Peyer's patch (tissue), 4 donors: ENCODE data around the gene CHFR. TPM values are rescaled to one million over a fixed set of nuclear protein-coding genes. Genes with fewer than 3 reads are reported as not detected.

ENCODE experiments used
- DNase-seq, 3 donors: peaks; one replicate each; pipeline ENCODE4 v3.0.0-alpha.2; 2017 to 2019
- H3K27ac ChIP-seq, 4 donors: fragments of 200-600 bp; sonication (generic); one replicate each; pipeline ENCODE4 v1.5.1; 2016 to 2019
- H3K27me3 ChIP-seq, 2 donors: fragments of 200-600 bp; sonication (generic); one replicate each; pipeline ENCODE4 v1.5.1; 2019
- H3K36me3 ChIP-seq, 3 donors: fragments of 200-600 bp; sonication (generic); one replicate each; pipeline ENCODE4 v1.5.1; 2016 to 2019
- H3K4me1 ChIP-seq, 4 donors: fragments of 200-600 bp; sonication (generic); one replicate each; pipeline ENCODE4 v1.5.1; 2016 to 2019
- H3K4me3 ChIP-seq, 4 donors: fragments of 200-600 bp; sonication (generic); 1 replicate in 3 of 4; 2 replicates in 1 of 4; pipeline ENCODE4 v1.5.1; 2016 to 2019; ENCODE audit warnings: mild to moderate bottlenecking in 1 of 4
- H3K9me3 ChIP-seq, 4 donors: fragments of 200-600 bp; sonication (generic); one replicate each; pipeline ENCODE4 v1.5.1; 2016 to 2019; ENCODE audit warnings: mild to moderate bottlenecking in 1 of 4
- POLR2A ChIP-seq, 2 donors: fragments of 450-650 bp; IDR thresholded peaks; one replicate each; pipeline ENCODE4 v1.5.1; 2017; ENCODE audit warnings: antibody characterized with exemption in 2 of 2, mild to moderate bottlenecking in 2 of 2, moderate library complexity in 2 of 2
- total RNA-seq, 4 donors: library from RNA; depleted of rRNA; stranded (reverse); fragments of >200 nt; gene quantifications; one replicate each; pipeline ENCODE4 v1.1.0, GENCODE V29; 2016
- TF ChIP-seq, protein P1 (sequence below), 6 experiments: fragments of 450-650 bp in 4 of 6; fragments of 200-600 bp in 2 of 6; sonication (generic) in 1 of 6; IDR thresholded peaks; one replicate each; pipeline ENCODE4 v1.5.1; 2017 to 2019; ENCODE audit warnings: antibody characterized with exemption in 6 of 6, mild to moderate bottlenecking in 3 of 6, moderate library complexity in 1 of 6

CHFR gene
- total RNA-seq, 4 donors from 2014 or later, result 80.6 to 125 (median 94.7) TPM

DNA sequence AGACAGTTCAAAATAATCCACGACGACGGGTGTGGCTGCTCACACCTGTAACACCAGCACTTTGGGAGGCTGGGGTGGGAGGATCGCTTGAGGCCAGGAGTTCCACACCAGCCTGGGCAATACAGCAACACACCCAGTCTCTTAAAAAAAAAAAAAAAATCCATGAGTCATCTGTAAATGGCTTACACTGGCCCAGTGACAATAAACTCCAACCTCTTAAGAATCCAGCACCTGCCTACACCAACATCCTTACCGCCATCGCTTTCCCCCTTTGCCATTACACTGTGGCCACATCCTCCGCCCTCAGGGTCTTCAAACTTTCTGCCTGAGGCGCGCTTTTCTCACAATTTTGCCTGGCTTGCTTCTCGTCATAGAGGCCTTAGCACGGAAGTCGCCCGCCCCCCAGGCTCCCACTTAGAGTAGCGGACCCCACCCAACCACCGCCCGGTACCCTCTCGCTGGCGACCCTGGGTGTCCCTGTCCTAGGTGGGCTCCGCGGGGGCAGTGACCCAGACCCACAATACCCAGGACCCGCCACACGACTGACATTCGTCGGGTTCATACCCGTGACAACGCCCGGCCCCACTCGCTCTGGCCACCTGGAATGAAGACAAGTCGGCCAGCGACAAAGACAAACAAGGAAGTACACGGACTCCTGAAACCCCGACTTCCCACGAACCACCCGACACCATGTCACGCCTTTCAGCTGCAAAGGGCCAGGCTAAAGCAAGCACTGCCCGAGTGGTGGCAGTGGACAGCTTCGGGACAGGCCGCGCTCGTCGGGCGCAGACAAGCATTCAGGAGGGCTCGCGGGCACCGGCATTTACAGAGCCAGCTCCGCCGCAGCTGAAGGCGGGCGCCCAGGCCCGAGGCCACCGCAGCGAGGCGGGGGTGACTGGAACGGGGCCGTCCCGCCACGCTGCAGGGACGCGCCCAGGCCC is 59.4 kb downstream of the CHFR start:
- DNase-seq, result peak in 2 of 3 donors; percentile 65 to 67
- peaks cover 0 to 28% (median 0%) of the 10 kb centered on the region in 3 donors for H3K36me3 ChIP-seq

DNA sequence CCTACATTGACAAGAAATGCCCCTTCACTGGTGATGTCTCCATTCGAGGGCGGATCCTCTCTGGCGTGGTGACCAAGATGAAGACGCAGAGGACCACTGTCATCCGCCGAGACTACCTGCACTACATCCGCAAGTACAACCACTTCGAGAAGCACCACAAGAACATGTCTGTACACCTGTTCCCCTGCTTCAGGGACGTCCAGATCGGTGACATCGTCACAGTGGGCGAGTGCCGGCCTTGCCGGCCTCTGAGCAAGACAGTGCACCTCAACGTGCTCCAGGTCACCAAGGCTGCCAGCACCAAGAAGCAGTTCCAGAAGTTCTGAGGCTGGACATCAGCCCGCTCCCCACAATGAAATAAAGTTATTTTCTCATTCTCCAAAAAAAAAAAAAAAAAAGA is 61.5 kb downstream of the CHFR start:
- Histone ChIP-seq H3K27me3 (no peaks in the 10 kb centered on the region), H3K4me1 (peaks cover 0 to 23% (median 6%) of the 10 kb centered on the region in 4 donors), H3K4me3 (no peak overlapping the region), H3K9me3 (no peaks in the 10 kb centered on the region), H3K36me3 (peaks cover 0 to 39% (median 0%) of the 10 kb centered on the region in 3 donors), H3K27ac (no peak overlapping the region)
- TF ChIP-seq, protein P1, sequence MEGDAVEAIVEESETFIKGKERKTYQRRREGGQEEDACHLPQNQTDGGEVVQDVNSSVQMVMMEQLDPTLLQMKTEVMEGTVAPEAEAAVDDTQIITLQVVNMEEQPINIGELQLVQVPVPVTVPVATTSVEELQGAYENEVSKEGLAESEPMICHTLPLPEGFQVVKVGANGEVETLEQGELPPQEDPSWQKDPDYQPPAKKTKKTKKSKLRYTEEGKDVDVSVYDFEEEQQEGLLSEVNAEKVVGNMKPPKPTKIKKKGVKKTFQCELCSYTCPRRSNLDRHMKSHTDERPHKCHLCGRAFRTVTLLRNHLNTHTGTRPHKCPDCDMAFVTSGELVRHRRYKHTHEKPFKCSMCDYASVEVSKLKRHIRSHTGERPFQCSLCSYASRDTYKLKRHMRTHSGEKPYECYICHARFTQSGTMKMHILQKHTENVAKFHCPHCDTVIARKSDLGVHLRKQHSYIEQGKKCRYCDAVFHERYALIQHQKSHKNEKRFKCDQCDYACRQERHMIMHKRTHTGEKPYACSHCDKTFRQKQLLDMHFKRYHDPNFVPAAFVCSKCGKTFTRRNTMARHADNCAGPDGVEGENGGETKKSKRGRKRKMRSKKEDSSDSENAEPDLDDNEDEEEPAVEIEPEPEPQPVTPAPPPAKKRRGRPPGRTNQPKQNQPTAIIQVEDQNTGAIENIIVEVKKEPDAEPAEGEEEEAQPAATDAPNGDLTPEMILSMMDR (IDR thresholded peaks at IDR 0.05), result no peak
- no peak for TF ChIP-seq POLR2A (IDR thresholded peaks at IDR 0.05)
- DNase-seq, result no peak

More for the DNA sequence above, 59.4 kb downstream of the CHFR start:
- TF ChIP-seq, protein P1 (IDR thresholded peaks at IDR 0.05), result no peak
- TF ChIP-seq POLR2A (IDR thresholded peaks at IDR 0.05), result no peak
- Histone ChIP-seq H3K9me3 (no peaks in the 10 kb centered on the region), H3K4me3 (peak overlapping the region; percentile 80 to 98 (median 84)), H3K27ac (peak overlapping the region; percentile 92 to 97 (median 97)), H3K27me3 (no peaks in the 10 kb centered on the region), H3K4me1 (peaks cover 0 to 23% (median 6%) of the 10 kb centered on the region in 4 donors)

DNA sequence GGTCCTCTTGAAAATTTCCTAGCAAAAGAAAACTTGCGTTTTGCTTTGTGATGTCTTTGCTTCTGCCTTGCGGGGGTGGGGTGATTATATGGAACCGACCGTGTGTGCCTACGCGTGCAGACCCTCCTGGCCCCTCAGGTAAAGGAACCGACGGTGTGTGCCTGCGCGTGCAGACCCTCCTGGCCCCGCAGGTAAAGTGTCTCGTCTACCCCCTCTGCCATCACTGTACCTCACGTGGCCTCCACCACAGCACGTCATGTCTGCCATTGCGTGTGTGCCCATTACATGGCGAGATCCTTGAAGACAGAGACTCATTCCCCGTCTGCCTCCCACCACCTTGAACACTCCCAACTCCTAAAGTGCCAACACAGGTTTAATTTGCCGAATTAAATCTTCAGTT is 62.3 kb downstream of the CHFR start:
- Histone ChIP-seq H3K27ac (no peak overlapping the region), H3K9me3 (no peaks in the 10 kb centered on the region), H3K4me3 (no peak overlapping the region), H3K4me1 (peaks cover 0 to 23% (median 6%) of the 10 kb centered on the region in 4 donors), H3K36me3 (peaks cover 0 to 47% (median 0%) of the 10 kb centered on the region in 3 donors), H3K27me3 (no peaks in the 10 kb centered on the region)
- no peak for DNase-seq
- TF ChIP-seq, protein P1 (IDR thresholded peaks at IDR 0.05), result no peak
- TF ChIP-seq POLR2A (IDR thresholded peaks at IDR 0.05), result no peak

DNA sequence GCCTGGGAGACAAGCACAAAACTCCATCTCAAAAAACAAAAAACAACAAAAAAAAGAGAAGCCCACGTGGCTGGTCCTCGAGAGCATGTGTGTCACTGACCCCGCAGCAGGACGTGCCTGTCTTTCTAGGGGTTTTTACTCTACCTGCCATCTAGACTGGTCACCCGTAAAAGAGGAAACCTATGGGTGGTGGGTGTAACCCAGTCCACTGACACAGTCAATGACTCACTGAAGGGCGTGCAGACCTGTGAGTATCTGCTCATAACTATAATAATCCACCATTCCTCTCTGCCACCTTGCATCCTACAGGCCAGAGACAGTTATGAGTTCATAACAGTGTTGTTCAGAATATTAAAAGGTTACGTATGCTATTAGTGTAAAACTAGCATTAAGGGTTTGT is 63.4 kb downstream of the CHFR start:
- Histone ChIP-seq H3K36me3 (peaks cover 0 to 57% (median 0%) of the 10 kb centered on the region in 3 donors), H3K4me1 (peaks cover 0 to 23% (median 6%) of the 10 kb centered on the region in 4 donors), H3K9me3 (no peaks in the 10 kb centered on the region), H3K27me3 (no peaks in the 10 kb centered on the region), H3K27ac (no peak overlapping the region), H3K4me3 (no peak overlapping the region)
- TF ChIP-seq, protein P1 (IDR thresholded peaks at IDR 0.05), result no peak
- TF ChIP-seq POLR2A (IDR thresholded peaks at IDR 0.05), result no peak
- DNase-seq, result no peak

DNA sequence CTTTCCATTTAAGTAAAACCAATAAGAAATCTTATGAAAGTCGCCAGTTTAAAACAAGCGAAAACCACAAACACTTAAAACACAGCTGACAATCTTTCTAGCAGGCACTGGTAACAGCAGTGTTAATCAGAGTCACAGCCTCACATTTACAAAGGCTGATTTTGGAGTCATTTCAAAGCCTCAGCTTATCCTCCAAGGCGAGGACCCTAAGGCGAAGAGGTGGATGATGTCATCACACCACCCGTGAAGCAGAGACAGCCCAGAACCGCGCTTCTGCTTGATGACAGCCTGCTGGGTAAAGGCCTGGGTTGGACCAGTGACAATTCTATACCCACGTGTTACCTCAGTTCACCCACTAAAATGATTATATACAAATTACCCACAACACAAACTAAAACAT is 68.8 kb downstream of the CHFR start:
- no peak for TF ChIP-seq POLR2A (IDR thresholded peaks at IDR 0.05)
- TF ChIP-seq, protein P1 (IDR thresholded peaks at IDR 0.05), result no peak
- H3K27ac ChIP-seq, result no peak overlapping the region
- H3K4me3 ChIP-seq, result no peak overlapping the region
- H3K36me3 ChIP-seq, result peaks cover 0 to 79% (median 4%) of the 10 kb centered on the region in 3 donors
- H3K9me3 ChIP-seq, result no peaks in the 10 kb centered on the region
- no peaks in the 10 kb centered on the region for H3K4me1 ChIP-seq
- DNase-seq, result no peak
- no peaks in the 10 kb centered on the region for H3K27me3 ChIP-seq
